Measurements from ENCODE around the gene LRFN3.
"Not testable (repeated sequence)": the region's sequence is repeated elsewhere in the genome, so short reads cannot be mapped to it uniquely, and the experiment has no call there.

Gene LRFN3

DNA sequence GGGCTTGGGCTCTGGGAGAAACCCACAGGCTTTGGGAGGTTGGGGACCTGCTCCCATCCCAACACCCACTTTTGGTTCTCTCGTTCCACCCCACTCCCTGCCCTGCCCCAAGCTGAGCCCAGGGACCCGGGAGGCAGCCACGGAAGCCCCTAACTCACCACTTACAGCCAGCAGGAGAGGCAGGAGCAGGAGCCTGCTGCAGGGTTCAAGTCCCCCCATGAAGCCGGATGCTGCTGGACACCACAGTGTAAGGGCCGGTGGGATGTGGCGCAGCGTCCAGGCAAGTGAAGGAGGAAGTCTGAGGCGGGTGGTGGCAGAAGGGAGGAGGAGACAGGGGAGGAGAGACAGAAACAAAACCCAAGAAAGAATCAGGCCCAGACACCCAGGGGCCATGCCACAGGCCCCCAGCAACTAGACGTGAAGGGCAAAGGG lies 28.1 kb upstream of the LRFN3 start, which contains the start of gene TYROBP:
TYROBP (minus strand) TSS at position 286 of the 432 bp plus-strand sequence; CDS start at position 219, 67 bp downstream.
- no peak for DNase-seq

DNA sequence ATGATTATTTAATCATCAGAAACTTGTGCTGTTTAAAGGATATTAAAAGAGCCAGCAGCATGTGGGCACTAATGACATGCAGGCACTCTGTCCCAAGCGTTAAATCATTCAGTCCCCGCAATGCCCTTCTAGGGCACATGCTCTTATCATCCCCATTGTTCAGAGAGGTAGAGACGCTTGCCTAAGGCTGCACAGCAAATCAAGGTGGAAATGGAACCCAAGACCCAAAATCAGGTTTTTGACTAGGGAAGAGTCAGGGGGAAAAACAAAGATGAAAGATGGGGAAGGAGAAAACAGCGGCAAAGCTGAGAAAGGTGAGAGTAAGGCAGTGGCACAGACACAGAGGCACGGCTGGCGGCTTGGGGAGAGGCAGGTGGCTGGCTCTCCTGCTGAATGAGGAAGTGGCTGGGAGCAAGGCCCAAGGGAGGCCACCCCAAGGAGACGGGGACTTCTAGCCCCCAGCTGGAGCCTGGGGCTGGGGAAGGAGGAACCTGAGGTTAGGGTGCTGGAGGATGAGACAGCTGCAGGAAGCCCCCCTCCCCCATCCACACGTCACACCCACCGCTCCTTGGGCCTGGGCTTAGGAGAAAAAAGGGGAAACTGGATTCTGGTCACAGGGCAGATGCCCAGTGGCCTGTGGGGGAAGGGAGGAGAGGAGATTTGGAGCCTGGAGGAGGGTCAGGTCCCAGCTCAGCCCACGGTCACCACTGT lies 27.0 kb upstream of the LRFN3 start:
- peak; percentile 48 for DNase-seq

DNA sequence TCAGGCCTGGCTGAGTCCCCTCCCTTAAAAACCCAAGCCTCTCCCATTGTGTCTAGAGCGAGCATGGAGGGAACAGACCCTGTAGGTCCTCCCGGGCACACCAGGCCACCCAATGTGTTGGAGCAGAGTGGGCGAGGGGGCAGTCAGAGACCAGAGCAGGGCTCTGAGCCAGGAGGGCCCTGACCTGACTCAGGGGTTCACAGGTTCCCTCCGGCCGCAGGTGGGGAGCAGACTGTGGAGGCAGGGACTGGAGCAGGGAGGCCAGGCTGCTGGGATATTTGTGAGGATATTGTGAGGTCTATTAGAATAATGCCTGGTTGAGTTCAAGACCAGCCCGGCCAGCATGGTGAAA lies 26.5 kb upstream of the LRFN3 start:
- DNase-seq = no peak

DNA sequence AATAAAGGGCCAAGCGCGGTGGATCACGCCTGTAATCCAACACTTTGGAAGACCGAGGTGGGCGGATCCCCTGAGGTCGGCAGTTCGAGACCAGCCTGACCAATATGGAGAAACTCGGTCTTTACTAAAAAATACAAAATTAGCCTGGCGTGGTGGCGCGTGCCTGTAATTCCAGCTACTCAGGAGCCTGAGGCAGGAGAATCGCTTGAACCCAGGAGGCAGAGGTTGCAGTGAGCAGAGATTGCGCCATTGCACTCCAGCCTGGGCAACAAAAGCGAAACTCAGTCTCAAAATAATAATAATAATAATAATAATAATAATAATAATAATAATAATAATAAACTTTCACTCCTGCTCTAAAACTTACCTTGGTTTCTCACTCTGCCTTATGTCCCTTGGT lies 25.8 kb upstream of the LRFN3 start:
- not testable (repeated sequence) for DNase-seq

DNA sequence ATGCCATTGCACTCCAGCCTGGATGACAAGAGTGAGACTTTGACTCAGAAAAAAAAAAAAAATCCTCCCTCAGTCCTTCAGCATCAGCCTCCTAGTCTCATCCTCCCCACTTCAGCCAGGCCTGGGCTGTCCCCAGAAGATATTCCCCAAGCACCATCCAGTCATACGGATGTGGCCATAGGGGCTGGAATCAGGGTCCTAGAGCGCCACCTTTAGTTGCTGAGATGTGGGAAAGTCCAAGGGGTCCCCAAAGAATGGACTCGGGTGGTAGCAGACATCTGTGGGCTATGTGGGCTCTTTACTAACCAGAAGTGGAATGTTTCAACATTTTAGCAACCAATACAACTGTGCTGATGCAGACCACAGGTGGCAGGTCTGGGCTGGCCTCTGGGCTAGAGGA lies 25.0 kb upstream of the LRFN3 start:
- DNase-seq = no peak

DNA sequence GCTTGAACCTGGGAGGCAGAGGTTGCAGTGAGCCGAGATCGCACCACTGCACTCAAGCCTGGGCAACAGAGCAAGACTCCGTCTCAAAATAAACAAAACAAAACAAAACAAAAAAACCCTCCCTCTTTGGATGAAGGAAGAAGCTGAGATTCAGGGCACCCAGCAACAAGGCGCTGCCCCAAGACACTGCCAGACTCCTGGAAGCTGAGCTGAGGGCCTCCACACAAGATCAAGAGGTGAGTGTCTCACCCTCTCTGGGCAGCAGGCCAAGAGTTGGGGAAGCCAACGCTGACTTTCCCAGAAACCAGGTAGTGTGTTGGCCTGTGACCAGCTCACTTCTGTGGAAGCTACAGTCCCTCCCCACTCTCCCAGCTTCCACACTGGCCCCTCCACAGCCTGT lies 24.4 kb upstream of the LRFN3 start:
- DNase-seq = no peak

DNA sequence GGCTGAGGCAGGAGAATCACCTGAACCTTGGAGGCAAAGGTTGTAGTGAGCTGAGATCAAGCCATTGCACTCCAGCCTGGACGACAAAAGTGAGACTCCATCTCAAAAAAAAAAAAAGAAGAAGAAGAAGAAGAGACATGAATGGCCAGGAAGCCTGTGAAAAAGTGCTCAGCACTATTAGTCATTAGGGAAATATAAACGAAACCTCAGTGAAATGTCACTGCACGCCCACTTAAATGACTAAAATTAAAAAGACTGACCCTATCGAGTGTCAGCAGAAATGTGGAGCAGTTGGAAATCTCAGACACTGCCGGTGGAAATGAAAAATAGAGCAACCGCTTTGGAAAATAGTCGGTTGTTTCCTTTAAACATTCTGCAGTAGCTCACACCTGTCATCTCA lies 22.6 kb upstream of the LRFN3 start:
- no peak for DNase-seq

DNA sequence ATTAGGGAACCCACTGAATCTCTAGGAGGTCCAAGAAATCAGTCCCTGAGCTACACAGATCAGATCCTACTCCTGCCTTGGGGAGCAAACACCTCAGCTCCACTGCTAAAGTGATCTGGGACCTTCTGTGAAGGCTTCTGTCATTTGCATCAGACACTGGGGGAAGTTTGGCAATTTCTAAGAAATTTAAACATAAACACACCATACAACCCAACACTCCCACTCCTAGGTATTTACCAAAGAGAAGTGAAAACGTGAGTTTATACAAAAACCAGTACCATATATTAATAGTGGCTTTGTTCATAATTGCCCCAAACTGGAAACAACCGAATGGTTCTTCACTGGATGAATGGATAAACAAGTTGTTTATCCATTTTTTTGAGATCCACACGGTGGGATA lies 20.7 kb upstream of the LRFN3 start:
- no peak for DNase-seq

DNA sequence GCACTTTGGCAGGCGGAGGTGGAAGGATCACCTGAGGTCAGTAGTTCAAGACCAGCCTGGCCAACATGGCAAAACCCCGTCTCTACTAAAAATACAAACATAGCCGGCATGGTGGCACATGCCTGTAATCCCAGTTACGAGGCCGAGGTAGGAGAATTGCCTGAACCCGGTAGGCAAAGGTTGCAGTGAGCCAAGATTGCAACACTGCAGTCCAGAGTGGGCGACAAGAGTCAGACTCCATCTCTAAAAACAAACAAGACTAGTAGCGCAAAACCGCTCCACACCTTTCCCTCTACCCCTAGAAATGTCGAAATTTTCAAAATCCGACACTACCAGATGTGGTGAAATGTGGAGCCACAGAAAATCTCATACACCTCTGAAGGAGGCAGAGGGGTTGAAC lies 16.9 kb upstream of the LRFN3 start:
- DNase-seq = no peak

DNA sequence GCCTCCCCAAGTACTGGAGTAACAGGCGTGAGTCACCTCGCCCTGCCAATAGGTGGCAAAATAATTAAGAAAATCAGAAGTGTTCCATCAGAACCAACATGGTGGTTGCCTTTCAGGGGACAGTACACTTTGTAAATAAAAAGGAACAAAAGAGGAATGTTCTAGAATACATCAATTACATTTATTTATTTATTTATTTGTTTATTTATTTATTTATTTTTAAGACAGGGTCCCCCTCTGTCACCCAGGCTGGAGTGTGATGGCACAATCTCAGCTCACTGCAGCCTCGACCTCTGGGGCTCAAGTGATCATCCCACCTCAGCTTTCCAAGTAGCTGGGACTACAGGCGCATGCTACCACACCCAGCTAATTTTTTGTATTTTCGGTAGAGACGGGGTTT lies 15.2 kb upstream of the LRFN3 start:
- DNase-seq = no peak

DNA sequence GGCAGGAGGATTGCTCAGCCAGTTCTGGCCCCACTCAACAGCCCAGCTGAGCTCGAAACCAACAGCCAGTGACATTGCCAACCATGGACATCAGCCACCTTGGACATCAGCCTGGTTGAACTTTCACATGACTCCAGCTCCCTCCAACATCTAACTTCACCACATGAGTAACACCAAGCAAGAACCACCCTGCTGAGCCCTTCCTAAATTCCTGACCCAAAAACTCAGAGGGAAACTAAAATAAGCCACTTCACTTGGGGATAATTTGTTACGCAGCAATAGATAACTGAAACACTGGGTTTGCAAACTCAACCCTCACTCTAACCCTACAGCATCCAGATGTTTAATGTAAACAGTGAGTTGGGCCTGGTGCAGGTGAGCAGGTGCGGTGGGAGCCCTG lies 10.7 kb upstream of the LRFN3 start:
- DNase-seq = no peak

DNA sequence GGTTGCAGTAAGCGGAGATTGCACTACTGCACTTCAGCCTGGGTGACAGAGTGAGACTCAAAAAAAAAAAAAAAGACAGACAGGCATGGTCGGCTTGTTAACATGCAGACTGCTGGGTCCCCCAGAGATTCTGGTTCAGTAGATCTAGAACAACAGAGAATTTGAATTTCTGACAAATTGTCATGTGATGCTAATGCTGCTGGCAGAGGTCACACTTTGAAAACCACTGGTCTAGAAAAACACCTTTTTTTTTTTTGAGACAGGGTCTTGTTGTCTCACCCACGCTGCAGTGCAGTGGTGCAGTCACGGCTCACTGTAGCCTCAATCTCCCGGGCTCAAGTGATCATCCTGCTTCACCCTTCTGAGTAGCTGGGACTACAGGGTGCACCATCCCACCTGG lies 7.7 kb upstream of the LRFN3 start:
- DNase-seq = no peak

DNA sequence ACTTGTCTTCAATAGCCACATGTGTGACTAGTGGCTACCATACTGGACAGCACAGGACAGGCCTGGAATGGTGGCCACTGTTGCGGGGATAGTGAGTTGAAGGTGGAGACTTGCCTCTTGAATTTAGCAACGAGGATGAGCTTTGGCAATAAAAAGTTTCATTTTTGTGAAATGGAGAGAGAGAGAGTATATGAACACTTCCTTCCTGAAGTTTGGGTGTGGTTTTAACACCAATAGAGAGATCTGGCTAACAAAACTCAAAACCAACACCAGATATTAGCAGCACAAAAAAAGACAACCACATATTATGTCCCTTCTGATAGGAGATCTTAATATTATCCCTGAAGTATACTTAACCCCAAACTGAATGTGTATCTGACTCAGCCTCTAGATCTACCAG lies 6.3 kb upstream of the LRFN3 start:
- peak; percentile 71 for DNase-seq

DNA sequence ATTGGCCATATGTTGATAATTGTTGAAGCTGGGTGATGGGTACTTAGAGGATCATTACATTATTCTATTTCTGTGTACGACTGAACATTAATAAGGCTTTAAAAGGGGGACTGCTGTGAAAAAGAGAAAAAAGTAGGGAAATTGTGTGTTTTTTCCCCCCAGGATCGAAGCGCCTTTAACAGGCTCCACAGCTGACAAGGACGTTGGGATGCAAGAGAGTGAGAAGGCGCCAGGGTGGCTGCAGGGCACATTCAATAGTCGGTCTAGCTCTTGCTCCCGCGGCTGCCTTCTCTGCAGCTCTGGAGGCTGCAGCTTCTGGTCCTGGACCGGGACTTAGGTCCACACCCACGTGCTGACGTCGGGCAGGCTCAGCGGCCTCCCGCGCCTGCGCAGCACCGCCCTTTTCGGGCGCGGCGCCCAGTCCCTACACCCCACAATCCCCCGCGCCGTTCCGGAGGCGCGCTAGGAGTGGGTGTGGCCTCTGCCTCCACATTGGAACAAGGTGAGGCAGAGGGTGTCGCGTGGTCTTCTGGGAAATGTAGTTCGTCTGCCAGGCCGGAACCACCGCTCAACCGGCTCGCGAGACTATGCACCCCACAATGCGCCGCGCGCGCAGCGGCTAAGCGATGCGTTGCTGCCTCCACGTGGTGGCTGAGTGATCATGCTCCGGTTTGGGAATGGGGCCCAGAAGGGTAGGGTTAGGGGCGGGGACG lies 4.9 kb upstream of the LRFN3 start:
- DNase-seq = peak; percentile 100

DNA sequence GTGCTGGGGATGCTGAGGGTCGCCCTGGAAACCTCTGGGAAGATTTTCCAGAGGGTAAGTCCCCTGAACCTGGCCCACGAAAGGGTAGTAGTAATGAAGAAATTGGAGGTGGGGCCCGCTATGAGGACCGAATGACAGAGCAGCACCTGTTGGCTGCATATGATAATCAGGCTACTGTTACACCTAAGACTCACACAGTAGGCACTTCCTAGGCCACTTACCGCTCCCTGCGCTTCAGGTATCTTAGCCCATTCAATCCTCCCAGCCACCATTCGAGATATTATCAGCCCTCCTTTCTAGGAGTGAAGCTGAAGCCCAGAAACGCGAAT lies 4.3 kb upstream of the LRFN3 start:
- DNase-seq = no peak

DNA sequence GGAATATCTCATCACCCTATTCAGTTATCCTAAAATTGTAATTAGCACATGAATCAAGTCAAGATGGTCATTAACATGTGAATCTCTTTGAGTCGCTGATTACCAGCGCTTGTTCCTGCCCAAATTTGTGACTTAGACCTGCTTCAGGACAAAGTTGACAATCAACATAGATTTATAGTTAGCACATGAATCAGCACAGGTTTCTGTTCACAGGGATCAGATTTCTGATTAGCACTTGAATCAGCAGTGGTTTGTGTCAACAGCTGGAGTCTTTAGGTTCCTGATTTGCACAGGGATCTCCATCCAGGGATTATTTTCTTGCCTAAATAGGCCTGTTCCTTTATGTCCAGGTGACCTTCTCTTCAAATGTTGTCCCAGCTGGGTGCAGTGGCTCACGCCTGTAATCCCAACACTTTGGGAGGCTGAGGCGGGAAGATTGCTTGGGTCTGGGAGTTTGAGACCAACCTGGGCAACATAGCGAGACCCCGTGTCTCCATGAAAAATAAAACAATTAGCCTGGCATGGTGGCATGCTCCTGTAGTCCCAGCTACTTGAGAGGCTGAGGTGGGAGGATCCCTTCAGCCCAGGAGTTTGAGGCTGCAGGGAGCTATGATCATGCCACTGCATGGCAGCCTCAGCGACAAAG lies 3.8 kb upstream of the LRFN3 start:
- no peak for DNase-seq

DNA sequence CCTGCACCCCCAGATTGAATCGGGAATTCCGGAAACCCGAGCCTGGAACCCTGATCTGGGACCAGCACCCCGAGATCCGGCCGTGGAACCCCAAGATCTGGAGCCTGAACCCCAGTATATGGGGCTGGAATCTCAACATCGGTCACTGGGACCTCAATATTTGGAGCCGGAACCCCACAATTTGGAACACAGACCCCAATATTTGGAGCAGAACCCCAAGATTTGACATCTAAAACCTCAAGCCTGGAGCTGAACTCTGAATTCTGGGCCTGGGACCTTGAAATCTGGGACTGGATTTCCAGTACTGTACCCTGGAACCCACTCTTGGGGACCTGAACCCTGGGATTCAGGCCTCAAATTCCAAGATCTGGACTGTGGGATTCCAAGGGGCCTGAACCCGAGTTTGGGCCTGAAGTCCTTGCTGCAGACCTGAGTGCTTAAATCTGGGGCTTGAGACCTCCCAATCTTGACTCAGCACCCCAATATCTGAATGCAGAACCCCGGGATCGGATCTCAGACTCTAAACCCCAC lies 629 bp downstream of the LRFN3 start:
- DNase-seq = no peak

DNA sequence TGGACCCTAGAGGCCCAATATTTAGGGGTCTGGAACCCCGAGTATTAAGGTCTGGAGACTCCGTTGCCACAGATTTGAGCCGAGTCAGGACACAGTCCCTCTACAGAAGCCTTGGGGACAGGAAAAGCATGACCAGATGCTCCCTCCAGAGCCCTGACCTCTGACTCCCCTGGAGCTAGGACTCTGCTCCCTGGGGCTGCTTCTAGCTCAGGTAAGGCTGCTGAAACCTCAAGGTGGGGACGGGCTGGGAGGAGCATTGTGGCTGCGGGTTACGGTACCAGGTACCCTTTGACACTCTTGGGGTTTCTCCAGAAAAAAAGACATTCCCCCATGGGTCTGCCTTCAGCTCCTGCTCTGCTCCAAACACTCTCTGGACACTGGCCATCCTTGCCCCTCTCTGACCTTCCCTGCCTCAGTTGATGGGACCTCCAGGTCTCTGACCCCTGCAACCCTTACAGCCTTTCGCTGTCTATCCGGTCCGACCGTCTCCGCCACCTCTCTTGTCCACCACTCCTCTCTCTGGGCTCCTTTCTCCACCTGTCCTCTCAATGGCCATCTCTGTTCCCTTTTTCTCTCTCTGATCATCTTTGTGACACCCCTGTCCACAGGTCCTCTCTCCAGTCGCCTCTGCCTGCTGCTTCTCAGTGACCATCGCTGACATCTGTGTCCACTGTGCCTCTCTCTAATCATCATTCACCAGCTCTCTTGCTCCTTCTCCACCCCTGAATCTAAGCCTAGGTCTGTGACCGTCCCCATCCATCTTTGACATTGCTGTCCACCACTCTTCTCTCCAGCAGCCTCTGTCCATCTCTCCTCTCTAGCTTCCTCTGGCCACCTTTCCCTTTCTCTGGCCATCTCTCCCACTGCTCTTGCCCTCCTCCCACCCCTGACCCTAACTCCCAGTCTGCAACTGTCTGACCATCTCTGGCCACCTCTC lies 1.4 kb downstream of the LRFN3 start:
- DNase-seq = no peak

DNA sequence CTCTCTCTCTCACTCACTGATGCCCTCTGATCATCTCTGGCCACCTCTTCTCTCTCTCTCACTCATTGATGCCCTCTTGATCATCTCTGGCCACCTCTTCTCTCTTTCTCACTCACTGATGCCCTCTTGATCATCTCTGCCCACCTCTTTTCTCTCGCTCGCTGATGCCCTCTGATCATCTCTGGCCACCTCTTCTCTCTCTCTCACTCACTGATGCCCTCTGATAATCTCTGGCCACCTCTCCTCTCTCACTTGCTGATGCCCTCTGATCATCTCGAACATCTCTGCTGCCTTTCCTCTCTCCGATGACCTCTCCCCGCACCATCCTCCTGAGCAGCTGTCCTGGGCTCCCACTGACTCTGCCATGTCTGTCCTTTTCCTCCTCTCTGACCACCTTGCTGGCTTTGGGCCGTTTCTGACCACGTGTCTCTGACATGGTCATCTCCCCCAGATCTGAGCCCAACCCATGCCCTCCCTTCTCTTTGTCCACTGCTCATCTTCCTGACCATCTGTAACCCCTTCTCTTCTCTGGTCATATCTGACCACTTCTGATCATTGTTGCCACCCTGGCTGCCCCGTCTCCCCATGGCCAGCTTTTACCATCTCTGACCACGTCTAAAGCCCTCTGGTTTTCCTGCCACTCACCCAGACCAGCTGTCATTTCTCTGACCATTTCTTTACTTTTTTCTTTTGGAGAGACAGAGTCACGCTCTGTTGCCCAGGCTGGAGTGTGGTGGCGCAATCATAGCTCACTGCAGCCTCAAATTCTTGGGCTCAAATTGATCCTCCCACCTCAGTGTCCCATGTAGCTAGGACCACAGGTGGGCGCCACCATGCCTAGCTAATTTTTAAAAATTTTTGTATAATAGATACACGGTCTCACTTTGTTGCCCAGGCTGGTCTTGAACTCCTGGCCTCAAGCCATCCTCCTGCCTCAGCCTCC lies 2.4 kb downstream of the LRFN3 start:
- DNase-seq = no peak

DNA sequence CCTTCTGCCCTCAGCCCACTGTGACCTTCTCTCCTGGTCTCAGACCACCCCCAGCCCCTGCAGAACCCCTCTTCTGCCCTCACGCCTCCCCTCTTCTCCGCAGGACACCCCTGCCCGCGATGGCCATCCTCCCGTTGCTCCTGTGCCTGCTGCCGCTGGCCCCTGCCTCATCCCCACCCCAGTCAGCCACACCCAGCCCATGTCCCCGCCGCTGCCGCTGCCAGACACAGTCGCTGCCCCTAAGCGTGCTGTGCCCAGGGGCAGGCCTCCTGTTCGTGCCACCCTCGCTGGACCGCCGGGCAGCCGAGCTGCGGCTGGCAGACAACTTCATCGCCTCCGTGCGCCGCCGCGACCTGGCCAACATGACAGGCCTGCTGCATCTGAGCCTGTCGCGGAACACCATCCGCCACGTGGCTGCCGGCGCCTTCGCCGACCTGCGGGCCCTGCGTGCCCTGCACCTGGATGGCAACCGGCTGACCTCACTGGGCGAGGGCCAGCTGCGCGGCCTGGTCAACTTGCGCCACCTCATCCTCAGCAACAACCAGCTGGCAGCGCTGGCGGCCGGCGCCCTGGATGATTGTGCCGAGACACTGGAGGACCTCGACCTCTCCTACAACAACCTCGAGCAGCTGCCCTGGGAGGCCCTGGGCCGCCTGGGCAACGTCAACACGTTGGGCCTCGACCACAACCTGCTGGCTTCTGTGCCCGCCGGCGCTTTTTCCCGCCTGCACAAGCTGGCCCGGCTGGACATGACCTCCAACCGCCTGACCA lies 3.3 kb downstream of the LRFN3 start:
- DNase-seq = no peak
